ENCODE data around the gene SLC2A4. TPM values are rescaled to one million over a fixed set of nuclear protein-coding genes. Genes with fewer than 3 reads are reported as not detected.

SLC2A4 gene
- total RNA-seq, 1 donor from 2014 or later, result 146 TPM

- intact Hi-C loops (cut with micrococcal nuclease), result no loop called here
- peak; percentile 94 for DNase-seq
- H3K36me3 ChIP-seq, result peaks cover 83% of the 10 kb centered on the region
- peaks cover 61% of the 10 kb centered on the region for H3K4me1 ChIP-seq
- H3K27ac ChIP-seq (replicated peaks), result peak within 1 kb of the TSS; percentile 97
- TF ChIP-seq CTCF (IDR thresholded peaks at IDR 0.05; ENCODE audit: borderline replicate concordance), result no peak
- peak within 1 kb of the TSS; percentile 84 for H3K4me3 ChIP-seq
- no peaks in the 10 kb centered on the region for H3K9me3 ChIP-seq (replicated peaks)
- no peaks in the 10 kb centered on the region for H3K27me3 ChIP-seq (ENCODE audit: low read depth)
These were observed 33.4 kb downstream of the SLC2A4 start, which contains the start of gene GPS2 for GRCh38 chr17:7314719-7315569. GPS2 (minus strand) TSS chr17:7315360; CDS start chr17:7315052, 308 bp downstream.

- Histone ChIP-seq H3K4me3 (peak overlapping the region; percentile 84), H3K27me3 (ENCODE audit: low read depth) (no peaks in the 10 kb centered on the region), H3K4me1 (peaks cover 53% of the 10 kb centered on the region), H3K27ac (replicated peaks) (peak overlapping the region; percentile 97), H3K36me3 (peaks cover 83% of the 10 kb centered on the region), H3K9me3 (replicated peaks) (no peaks in the 10 kb centered on the region)
- DNase-seq, result no peak
- intact Hi-C loops (cut with micrococcal nuclease), result no loop called here
- no peak for TF ChIP-seq CTCF (IDR thresholded peaks at IDR 0.05; ENCODE audit: borderline replicate concordance)
These were observed 34.2 kb downstream of the SLC2A4 start for GRCh38 chr17:7315570-7316235.

- H3K9me3 ChIP-seq (replicated peaks), result no peaks in the 10 kb centered on the region
- H3K4me1 ChIP-seq, result peaks cover 40% of the 10 kb centered on the region
- intact Hi-C loops (cut with micrococcal nuclease), result no loop called here
- no peak for TF ChIP-seq CTCF (IDR thresholded peaks at IDR 0.05; ENCODE audit: borderline replicate concordance)
- H3K36me3 ChIP-seq, result peaks cover 83% of the 10 kb centered on the region
- no peak overlapping the region for H3K27ac ChIP-seq (replicated peaks)
- H3K4me3 ChIP-seq, result no peak overlapping the region
- no peak for DNase-seq
- no peaks in the 10 kb centered on the region for H3K27me3 ChIP-seq (ENCODE audit: low read depth)
These were observed 35.8 kb downstream of the SLC2A4 start for GRCh38 chr17:7317161-7317803.

- Histone ChIP-seq H3K27ac (replicated peaks) (no peak overlapping the region), H3K36me3 (peaks cover 83% of the 10 kb centered on the region), H3K4me1 (peaks cover 30% of the 10 kb centered on the region), H3K27me3 (ENCODE audit: low read depth) (no peaks in the 10 kb centered on the region), H3K4me3 (no peak overlapping the region), H3K9me3 (replicated peaks) (no peaks in the 10 kb centered on the region)
- intact Hi-C loops (cut with micrococcal nuclease), result no loop called here
- DNase-seq, result no peak
- TF ChIP-seq CTCF (IDR thresholded peaks at IDR 0.05; ENCODE audit: borderline replicate concordance), result no peak
These were observed 36.8 kb downstream of the SLC2A4 start for GRCh38 chr17:7318121-7318860.

- no peak overlapping the region for H3K27ac ChIP-seq (replicated peaks)
- H3K27me3 ChIP-seq (ENCODE audit: low read depth), result no peaks in the 10 kb centered on the region
- H3K9me3 ChIP-seq (replicated peaks), result no peaks in the 10 kb centered on the region
- TF ChIP-seq CTCF (IDR thresholded peaks at IDR 0.05; ENCODE audit: borderline replicate concordance), result no peak
- H3K4me1 ChIP-seq, result no peaks in the 10 kb centered on the region
- no peak for DNase-seq
- intact Hi-C loops (cut with micrococcal nuclease), result no loop called here
- peaks cover 97% of the 10 kb centered on the region for H3K36me3 ChIP-seq
- H3K4me3 ChIP-seq, result no peak overlapping the region
These were observed 39.9 kb downstream of the SLC2A4 start for GRCh38 chr17:7321466-7321865.

Measured in left ventricle myocardium inferior (tissue), 1 donor.